PC-9 (cell line): ENCODE data around the gene TOR1B. TPM values are rescaled to one million over a fixed set of nuclear protein-coding genes. Genes with fewer than 3 reads are reported as not detected.

ENCODE experiments used
- BruUV-seq: library from RNA; stranded (reverse); fragments of 400-500 nt; replicated peaks from 2 replicates; lab custom pipeline; 2021; lab: Mats Ljungman, UMichigan
- CTCF ChIA-PET: fragments of 300-600 bp; sonication (Branson Sonifier 250); formaldehyde crosslinking; loops from one replicate; lab custom pipeline; 2022; ENCODE audit warnings: antibody characterized with exemption; lab: Charles Lee
- POLR2A ChIA-PET: fragments of 300-600 bp; sonication (Branson Sonifier 250); formaldehyde crosslinking; loops from one replicate; lab custom pipeline; 2022; ENCODE audit warnings: antibody characterized with exemption; ENCODE audit not compliant: unreplicated experiment; lab: Charles Lee
- DNase-seq, 2 experiments: peaks; one replicate each; pipeline versions ENCODE4 v3.0.0 to v3.0.0-alpha.2; 2015 to 2022; ENCODE audit warnings: mixed read lengths in 1 of 2
- H2AFZ ChIP-seq: fragments of 200-600 bp; sonication (generic); 2 replicates; pipeline ENCODE4 v1.8.1; 2017; ENCODE audit warnings: antibody characterized with exemption
- H3F3A ChIP-seq: fragments of 200-600 bp; sonication (generic); 2 replicates; pipeline ENCODE4 v1.8.1; 2017; ENCODE audit warnings: antibody characterized with exemption, mild to moderate bottlenecking, low read depth; ENCODE audit not compliant: insufficient read depth
- H3K27ac ChIP-seq: fragments of 200-600 bp; sonication (generic); 2 replicates; pipeline ENCODE4 v1.6.1; 2016; ENCODE audit warnings: mixed run types
- H3K27me3 ChIP-seq: fragments of 200-600 bp; sonication (generic); 2 replicates; pipeline ENCODE4 v1.6.1; 2016; ENCODE audit warnings: low read depth, mixed run types; ENCODE audit not compliant: insufficient read depth
- H3K36me3 ChIP-seq: fragments of 200-600 bp; sonication (generic); 2 replicates; pipeline ENCODE4 v1.6.1; 2016; ENCODE audit warnings: low read depth, mixed run types
- H3K4me1 ChIP-seq: fragments of 200-600 bp; sonication (generic); replicated peaks from 2 replicates; pipeline ENCODE4 v1.6.1; 2016; ENCODE audit warnings: mixed run types; ENCODE audit not compliant: insufficient read depth
- H3K4me2 ChIP-seq: fragments of 200-600 bp; sonication (generic); 2 replicates; pipeline ENCODE4 v1.6.1; 2017; ENCODE audit warnings: mixed run types
- H3K4me3 ChIP-seq: fragments of 200-600 bp; sonication (generic); 2 replicates; pipeline ENCODE4 v1.6.1; 2016; ENCODE audit warnings: mixed run types
- H3K79me2 ChIP-seq: fragments of 200-600 bp; sonication (generic); 2 replicates; pipeline ENCODE4 v1.6.1; 2017; ENCODE audit warnings: low read depth, mixed run types
- H3K9me2 ChIP-seq: fragments of 200-600 bp; sonication (generic); 2 replicates; pipeline ENCODE4 v1.8.1; 2017; ENCODE audit warnings: mild to moderate bottlenecking; ENCODE audit not compliant: insufficient read depth
- H3K9me3 ChIP-seq: fragments of 200-600 bp; sonication (generic); 2 replicates; pipeline ENCODE4 v1.8.1; 2016; ENCODE audit warnings: low read depth; ENCODE audit not compliant: insufficient read depth
- H4K20me1 ChIP-seq: fragments of 200-600 bp; sonication (generic); 2 replicates; pipeline ENCODE4 v1.8.1; 2017; ENCODE audit not compliant: insufficient read depth
- EZH2 ChIP-seq: fragments of 200-600 bp; sonication (generic); IDR thresholded peaks from 2 replicates; pipeline ENCODE4 v1.8.0; 2017; ENCODE audit warnings: antibody characterized with exemption, low read depth
- intact Hi-C: fragments of 100-400 bp; cut with micrococcal nuclease; formaldehyde crosslinking; loops from one replicate; pipeline ENCODE4 v1.10.0; 2022; ENCODE audit not compliant: unreplicated experiment
- total RNA-seq: library from RNA; stranded (reverse); gene quantifications from 2 replicates; pipeline ENCODE4 v1.2.3, GENCODE V29; 2021
- TF ChIP-seq, protein P1 (sequence below): fragments of 200-600 bp; sonication (generic); conservative IDR thresholded peaks from 2 replicates; pipeline ENCODE4 v1.6.1; 2017; ENCODE audit warnings: mixed run types, antibody characterized with exemption, mild to moderate bottlenecking, moderate library complexity

The TOR1B gene
- total RNA-seq, 1 experiment from 2014 or later: 26.5 TPM

DNA sequence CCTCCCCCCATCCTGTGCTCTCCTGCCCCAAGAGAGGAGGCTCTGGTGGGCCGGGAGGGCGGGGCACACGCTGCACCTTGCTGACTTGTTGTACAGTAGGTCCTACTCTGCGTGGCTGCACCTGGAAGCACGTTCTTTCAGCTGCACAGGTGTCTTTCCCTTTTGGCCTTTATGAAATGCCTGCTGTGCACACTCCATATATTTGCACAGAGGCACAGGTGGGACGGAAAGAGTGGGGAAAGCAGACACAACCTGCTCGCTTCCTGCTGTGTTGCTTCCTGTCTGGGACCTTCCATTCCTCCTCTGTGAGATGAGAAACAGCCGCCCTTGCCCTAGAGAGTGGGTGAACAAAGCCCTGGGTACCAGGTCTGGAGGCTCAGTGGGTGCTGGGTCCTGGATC lies 37.0 kb downstream of the TOR1B start:
- TF ChIP-seq EZH2: no peak
- TF ChIP-seq, protein P1, sequence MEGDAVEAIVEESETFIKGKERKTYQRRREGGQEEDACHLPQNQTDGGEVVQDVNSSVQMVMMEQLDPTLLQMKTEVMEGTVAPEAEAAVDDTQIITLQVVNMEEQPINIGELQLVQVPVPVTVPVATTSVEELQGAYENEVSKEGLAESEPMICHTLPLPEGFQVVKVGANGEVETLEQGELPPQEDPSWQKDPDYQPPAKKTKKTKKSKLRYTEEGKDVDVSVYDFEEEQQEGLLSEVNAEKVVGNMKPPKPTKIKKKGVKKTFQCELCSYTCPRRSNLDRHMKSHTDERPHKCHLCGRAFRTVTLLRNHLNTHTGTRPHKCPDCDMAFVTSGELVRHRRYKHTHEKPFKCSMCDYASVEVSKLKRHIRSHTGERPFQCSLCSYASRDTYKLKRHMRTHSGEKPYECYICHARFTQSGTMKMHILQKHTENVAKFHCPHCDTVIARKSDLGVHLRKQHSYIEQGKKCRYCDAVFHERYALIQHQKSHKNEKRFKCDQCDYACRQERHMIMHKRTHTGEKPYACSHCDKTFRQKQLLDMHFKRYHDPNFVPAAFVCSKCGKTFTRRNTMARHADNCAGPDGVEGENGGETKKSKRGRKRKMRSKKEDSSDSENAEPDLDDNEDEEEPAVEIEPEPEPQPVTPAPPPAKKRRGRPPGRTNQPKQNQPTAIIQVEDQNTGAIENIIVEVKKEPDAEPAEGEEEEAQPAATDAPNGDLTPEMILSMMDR: no peak

DNA sequence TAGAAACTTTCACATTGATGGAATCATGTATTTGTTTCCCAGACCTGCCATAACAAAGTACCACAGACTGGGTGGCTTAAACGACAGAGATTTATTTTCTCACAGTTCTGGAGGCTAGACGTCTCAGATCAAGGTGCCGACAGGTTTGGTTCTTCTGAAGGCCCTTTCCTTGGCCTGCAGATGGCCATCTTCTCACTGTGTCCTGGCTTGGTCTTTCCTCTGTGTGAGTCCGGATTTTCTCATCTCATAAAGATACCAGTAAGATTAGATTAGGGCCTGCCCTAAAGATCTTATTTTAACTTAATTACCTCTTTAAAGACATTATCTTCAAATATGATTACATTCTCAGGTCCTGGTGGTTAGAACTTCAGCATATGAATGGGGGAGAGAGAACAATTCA lies 38.1 kb downstream of the TOR1B start:
- no peak for DNase-seq
- no peaks in the 10 kb centered on the region for H3K27me3 ChIP-seq
- H3K4me2 ChIP-seq: no peak overlapping the region
- H2AFZ ChIP-seq: no peak overlapping the region
- no peak for TF ChIP-seq EZH2
- TF ChIP-seq, protein P1: no peak
- no TSS peak for BruUV-seq
- no peaks in the 10 kb centered on the region for H3K36me3 ChIP-seq
- H3K27ac ChIP-seq: no peak overlapping the region
- ChIA-PET POLR2A (interaction anchor here (0.7 kb wide), 1 partner anchor 27 kb away, joined by 9 read pairs; no protein-coding TSS in a partner anchor), CTCF (no interaction called here)
- H3F3A ChIP-seq: peaks cover 5% of the 10 kb centered on the region
- H4K20me1 ChIP-seq: no peaks in the 10 kb centered on the region
- H3K79me2 ChIP-seq: peaks cover 12% of the 10 kb centered on the region; the same call in 1 of the 2 replicates
- peaks cover 6% of the 10 kb centered on the region for H3K4me1 ChIP-seq
- intact Hi-C loops: no loop called here
- H3K9me2 ChIP-seq: no peaks in the 10 kb centered on the region
- H3K9me3 ChIP-seq: no peaks in the 10 kb centered on the region
- no peak overlapping the region for H3K4me3 ChIP-seq

More for the DNA sequence above, 37.0 kb downstream of the TOR1B start:
- no peak overlapping the region for H3K27ac ChIP-seq
- no peaks in the 10 kb centered on the region for H3K27me3 ChIP-seq
- CTCF ChIA-PET: interaction anchor here (0.5 kb wide), 1 partner anchor 10 kb away, joined by 9 read pairs; no protein-coding TSS in a partner anchor
- no peaks in the 10 kb centered on the region for H3K9me3 ChIP-seq
- H3K36me3 ChIP-seq: no peaks in the 10 kb centered on the region
- POLR2A ChIA-PET: no interaction called here
- H3K4me3 ChIP-seq: no peak overlapping the region
- no peaks in the 10 kb centered on the region for H3K9me2 ChIP-seq
- peaks cover 8% of the 10 kb centered on the region for H3K4me1 ChIP-seq
- H4K20me1 ChIP-seq: no peaks in the 10 kb centered on the region
- intact Hi-C loops: no loop called here
- no peak overlapping the region for H3K4me2 ChIP-seq
- no TSS peak for BruUV-seq
- H3F3A ChIP-seq: peaks cover 5% of the 10 kb centered on the region
- peaks cover 14% of the 10 kb centered on the region; the same call in 1 of the 2 replicates for H3K79me2 ChIP-seq
- DNase-seq: no peak
- H2AFZ ChIP-seq: no peak overlapping the region

DNA sequence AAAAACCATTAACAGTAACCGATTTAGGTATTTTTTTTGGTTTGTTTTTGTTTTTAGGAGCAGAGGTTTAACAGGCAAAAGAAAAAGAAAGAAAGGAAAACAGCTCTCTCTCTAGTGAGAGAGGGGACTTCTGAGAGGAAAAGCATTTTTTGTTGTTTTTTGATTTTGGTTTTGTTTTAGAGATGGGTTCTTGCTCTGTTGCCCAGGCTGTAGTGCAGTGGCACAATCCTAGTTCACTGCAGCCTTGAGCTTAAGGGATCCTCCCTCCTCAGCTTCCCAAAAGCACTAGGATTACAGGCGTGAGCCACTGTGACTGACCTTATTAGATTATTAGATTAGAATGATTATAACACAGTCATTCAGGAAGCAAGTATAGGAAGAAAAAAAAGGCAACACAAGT lies 42.4 kb downstream of the TOR1B start:
- no TSS peak for BruUV-seq
- H3K4me2 ChIP-seq: no peak overlapping the region

More for the DNA sequence above, 42.4 kb downstream of the TOR1B start:
- no peak overlapping the region for H2AFZ ChIP-seq
- no peak for DNase-seq
- H3K9me2 ChIP-seq: no peaks in the 10 kb centered on the region
- H3K9me3 ChIP-seq: no peaks in the 10 kb centered on the region
- ChIA-PET POLR2A (no interaction called here), CTCF (interaction anchor here (0.6 kb wide), 1 partner anchor 234 kb away, joined by 3 read pairs; no protein-coding TSS in a partner anchor)
- no peaks in the 10 kb centered on the region for H3K36me3 ChIP-seq
- H3K79me2 ChIP-seq: no peaks in the 10 kb centered on the region
- no peaks in the 10 kb centered on the region for H4K20me1 ChIP-seq
- intact Hi-C loops: no loop called here
- peaks cover 5% of the 10 kb centered on the region; the same call in 1 of the 2 replicates for H3F3A ChIP-seq
- no peaks in the 10 kb centered on the region for H3K4me1 ChIP-seq
- no peaks in the 10 kb centered on the region for H3K27me3 ChIP-seq
- H3K4me3 ChIP-seq: no peak overlapping the region
- H3K27ac ChIP-seq: no peak overlapping the region
- no peak for TF ChIP-seq EZH2
- TF ChIP-seq, protein P1: no peak
